Measurements from ENCODE around the gene FHOD3.

Gene FHOD3

GRCh38 chr18:36608107-36608506 lies 310.6 kb downstream of the FHOD3 start:
- no peak for DNase-seq

- no peak for DNase-seq
These were observed 312.7 kb downstream of the FHOD3 start for GRCh38 chr18:36610258-36610657.

- no peak for DNase-seq
These were observed 313.1 kb downstream of the FHOD3 start for GRCh38 chr18:36610661-36611060.

GRCh38 chr18:36613069-36613468 lies 315.6 kb downstream of the FHOD3 start:
- no peak for DNase-seq

- no peak for DNase-seq
These were observed 316.3 kb downstream of the FHOD3 start for GRCh38 chr18:36613810-36614209.

GRCh38 chr18:36620788-36621187 lies 323.3 kb downstream of the FHOD3 start:
- DNase-seq: no peak

- DNase-seq: no peak
These were observed 325.1 kb downstream of the FHOD3 start for GRCh38 chr18:36622610-36623009.

GRCh38 chr18:36623091-36623490 lies 325.6 kb downstream of the FHOD3 start:
- no peak for DNase-seq

- DNase-seq: no peak
These were observed 326.2 kb downstream of the FHOD3 start for GRCh38 chr18:36623681-36624190.

- DNase-seq: no peak
These were observed 327.1 kb downstream of the FHOD3 start for GRCh38 chr18:36624451-36625167.

- no peak for DNase-seq
These were observed 327.9 kb downstream of the FHOD3 start for GRCh38 chr18:36625386-36625785.

- DNase-seq: no peak
These were observed 330.1 kb downstream of the FHOD3 start for GRCh38 chr18:36627637-36628036.

GRCh38 chr18:36628435-36629137 lies 331.1 kb downstream of the FHOD3 start:
- DNase-seq: no peak

GRCh38 chr18:36629138-36629530 lies 331.6 kb downstream of the FHOD3 start:
- no peak for DNase-seq

- DNase-seq: no peak
These were observed 332.3 kb downstream of the FHOD3 start for GRCh38 chr18:36629836-36630235.

- no peak for DNase-seq
These were observed 333.4 kb downstream of the FHOD3 start for GRCh38 chr18:36630917-36631316.

- DNase-seq: no peak
These were observed 336.5 kb downstream of the FHOD3 start for GRCh38 chr18:36633961-36634412.

- no peak for DNase-seq
These were observed 337.2 kb downstream of the FHOD3 start for GRCh38 chr18:36634573-36635216.

GRCh38 chr18:36635414-36636096 lies 338.0 kb downstream of the FHOD3 start:
- no peak for DNase-seq

- no peak for DNase-seq
These were observed 338.8 kb downstream of the FHOD3 start for GRCh38 chr18:36636237-36636817.

GRCh38 chr18:36638224-36638623 lies 340.7 kb downstream of the FHOD3 start:
- DNase-seq: no peak

GRCh38 chr18:36640021-36640952 lies 342.8 kb downstream of the FHOD3 start:
- DNase-seq: no peak
